Measurements from ENCODE around the gene EEPD1. TPM values are rescaled to one million over a fixed set of nuclear protein-coding genes. Genes with fewer than 3 reads are reported as not detected.

EEPD1 gene
- total and polyA plus RNA-seq, 5 experiments from 2014 or later = 0.86 to 6.3 (median 3.6) TPM

DNA sequence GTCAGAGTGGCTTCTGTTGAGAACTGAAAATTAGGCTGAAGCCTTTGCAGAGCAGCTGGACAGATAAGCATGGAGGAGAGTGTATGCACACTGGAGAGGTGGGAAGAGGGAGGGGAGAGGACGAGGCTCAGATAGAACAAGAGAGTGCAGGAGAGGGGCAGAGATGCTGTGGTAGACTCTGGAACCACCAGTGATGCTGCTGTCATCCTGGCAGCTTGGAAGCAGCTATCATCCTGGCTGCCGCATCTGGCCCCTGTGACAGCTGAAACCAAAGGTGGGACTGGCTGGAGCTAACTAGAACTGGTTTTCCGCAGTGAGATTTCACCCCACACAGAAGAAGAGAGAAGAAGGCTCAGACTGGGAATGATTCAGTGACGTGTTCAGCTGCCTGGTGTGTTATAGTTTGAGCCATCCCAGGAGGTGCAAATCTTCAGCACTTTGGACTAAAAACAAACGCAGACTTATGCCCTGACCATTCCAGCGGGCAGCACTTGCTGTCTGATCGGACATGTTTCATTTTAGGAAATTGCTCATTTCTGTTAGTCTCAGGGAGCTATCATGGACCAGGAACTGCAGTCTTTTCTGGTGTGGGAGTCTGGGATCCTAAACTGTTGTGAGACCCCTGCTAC lies 38.4 kb downstream of the EEPD1 start:
- Mint-ChIP-seq H3K27ac (no peak overlapping the region), H3K4me3 (no peak overlapping the region), H3K9me3 (peaks cover 0 to 9% (median 0%) of the 10 kb centered on the region in 9 donors), H3K4me1 (peaks cover 0 to 7% (median 1%) of the 10 kb centered on the region in 4 donors), H3K36me3 (no peaks in the 10 kb centered on the region), H3K27me3 (no peaks in the 10 kb centered on the region)
- ATAC-seq = no peak
- DNase-seq = no peak
- POLR2A ChIA-PET = no interaction called here

DNA sequence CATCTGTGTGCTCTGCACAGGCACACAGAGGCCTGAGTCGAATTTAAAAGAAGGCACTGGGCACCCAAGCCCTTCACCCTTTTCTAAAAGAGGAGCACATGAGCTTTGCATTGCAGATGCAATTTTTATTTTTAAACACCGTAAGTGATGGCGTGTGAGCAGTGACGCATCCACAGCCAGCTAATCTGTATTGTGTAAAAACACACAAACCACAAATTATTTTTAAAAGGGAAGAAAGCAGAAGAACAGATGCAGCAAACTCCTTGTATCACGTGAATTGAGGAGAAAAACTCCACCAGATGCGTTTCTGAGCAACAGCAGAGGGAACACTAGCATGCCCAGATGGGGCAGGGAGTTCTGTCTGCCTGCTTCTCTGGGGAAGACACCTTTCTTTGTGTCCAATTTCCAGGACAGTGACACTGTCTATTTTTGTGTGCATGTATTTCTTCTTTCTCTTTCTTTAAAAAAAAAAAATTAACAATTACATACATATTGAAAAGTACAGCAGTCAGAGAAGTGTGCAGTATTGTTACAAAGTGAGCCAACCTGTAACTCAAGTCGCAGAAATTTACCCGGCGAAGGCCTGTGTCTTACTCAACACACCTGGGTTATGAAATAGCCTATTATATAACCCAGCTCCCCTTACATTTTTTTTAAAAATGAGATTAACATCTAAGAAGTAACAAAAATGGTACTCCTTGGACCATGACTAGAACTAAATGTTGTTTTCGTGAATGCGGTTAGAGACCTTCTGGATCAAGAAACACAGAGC lies 39.2 kb downstream of the EEPD1 start:
- no peak overlapping the region for H3K4me3 Mint-ChIP-seq
- no peaks in the 10 kb centered on the region for H3K36me3 Mint-ChIP-seq
- POLR2A ChIA-PET = no interaction called here
- ATAC-seq = no peak
- peaks cover 0 to 10% (median 0%) of the 10 kb centered on the region in 9 donors for H3K9me3 Mint-ChIP-seq
- H3K27ac Mint-ChIP-seq = no peak overlapping the region
- peaks cover 0 to 7% (median 1%) of the 10 kb centered on the region in 4 donors for H3K4me1 Mint-ChIP-seq
- DNase-seq = no peak
- no peaks in the 10 kb centered on the region for H3K27me3 Mint-ChIP-seq

DNA sequence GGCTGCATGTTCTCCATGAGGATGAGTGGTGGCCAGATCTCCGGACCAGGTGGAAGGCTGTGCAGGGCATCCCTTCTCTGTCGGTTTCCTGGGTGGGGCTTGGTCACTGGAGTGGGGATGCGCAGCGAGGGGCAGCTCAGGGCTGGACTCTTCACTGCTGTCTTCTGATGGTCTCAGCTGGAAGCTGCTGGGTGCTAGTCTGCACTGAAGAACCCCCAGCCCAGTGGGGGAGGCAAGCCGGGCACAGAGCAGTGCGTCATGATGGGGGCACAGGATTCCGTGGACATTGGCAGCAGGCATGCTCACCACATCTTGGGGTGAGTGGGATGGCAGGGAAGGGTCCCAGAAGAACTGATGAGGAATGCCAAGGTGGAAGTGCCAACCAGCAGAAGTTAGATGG lies 39.8 kb downstream of the EEPD1 start:
- Mint-ChIP-seq H3K36me3 (no peaks in the 10 kb centered on the region), H3K4me1 (peaks cover 0 to 7% (median 0%) of the 10 kb centered on the region in 4 donors), H3K27ac (no peak overlapping the region), H3K4me3 (no peak overlapping the region), H3K9me3 (peaks cover 0 to 10% (median 0%) of the 10 kb centered on the region in 9 donors), H3K27me3 (no peaks in the 10 kb centered on the region)
- no peak for ATAC-seq
- DNase-seq = no peak
- POLR2A ChIA-PET = no interaction called here

DNA sequence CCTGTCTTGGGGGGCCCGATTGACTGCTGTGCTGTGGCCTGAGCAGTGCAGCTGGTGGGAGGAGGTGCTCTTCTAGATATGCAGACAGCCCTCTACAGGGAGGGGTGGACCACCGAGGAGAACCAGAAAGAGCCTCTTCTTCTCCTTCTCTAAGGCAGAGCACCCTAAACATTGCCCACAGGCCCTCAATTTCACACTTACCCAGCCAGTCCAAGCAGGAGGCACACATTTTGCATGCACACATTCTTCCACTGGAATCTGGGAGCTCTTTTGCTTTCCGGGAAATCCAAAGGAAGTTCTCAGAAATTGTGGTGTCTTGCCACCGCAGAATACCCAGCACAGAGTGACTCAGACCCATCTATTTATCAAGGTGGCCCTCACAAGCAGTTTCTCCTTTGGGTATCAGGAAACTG lies 45.8 kb downstream of the EEPD1 start:
- POLR2A ChIA-PET = interaction anchor here (0.7 kb wide), 1 partner anchor 21 kb away, joined by 5 read pairs; no protein-coding TSS in a partner anchor
- no peak overlapping the region for H3K4me3 Mint-ChIP-seq
- H3K27me3 Mint-ChIP-seq = no peaks in the 10 kb centered on the region
- peaks cover 2 to 19% (median 14%) of the 10 kb centered on the region in 4 donors for H3K4me1 Mint-ChIP-seq
- ATAC-seq (no peak), DNase-seq (no peak)
- H3K27ac Mint-ChIP-seq = no peak overlapping the region
- H3K36me3 Mint-ChIP-seq = no peaks in the 10 kb centered on the region
- peaks cover 0 to 10% (median 0%) of the 10 kb centered on the region in 9 donors for H3K9me3 Mint-ChIP-seq

DNA sequence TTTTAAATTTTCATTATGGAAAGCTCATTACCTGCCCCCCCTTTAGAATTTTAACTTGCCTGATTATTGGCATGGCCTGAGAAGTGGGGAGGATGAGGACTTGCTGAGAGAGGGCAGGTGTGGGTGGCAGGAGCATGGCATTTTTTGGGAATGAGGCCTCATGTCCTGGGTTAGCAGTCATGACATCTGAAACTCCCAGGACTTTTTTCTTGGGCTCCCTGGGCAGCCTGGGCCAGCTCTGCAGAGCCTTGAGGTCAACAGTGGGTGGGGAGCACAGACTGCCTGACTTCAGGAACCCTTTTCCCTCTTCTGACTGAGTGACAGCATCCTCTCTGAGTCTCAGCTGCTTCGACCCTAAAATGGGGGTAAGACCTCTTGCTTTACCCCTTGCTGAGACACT lies 46.3 kb downstream of the EEPD1 start:
- Mint-ChIP-seq H3K27ac (no peak overlapping the region), H3K36me3 (no peaks in the 10 kb centered on the region), H3K4me3 (no peak overlapping the region), H3K4me1 (peaks cover 2 to 19% (median 15%) of the 10 kb centered on the region in 4 donors), H3K27me3 (no peaks in the 10 kb centered on the region), H3K9me3 (peaks cover 0 to 10% (median 0%) of the 10 kb centered on the region in 9 donors)
- POLR2A ChIA-PET = no interaction called here
- no peak for DNase-seq
- ATAC-seq = no peak

DNA sequence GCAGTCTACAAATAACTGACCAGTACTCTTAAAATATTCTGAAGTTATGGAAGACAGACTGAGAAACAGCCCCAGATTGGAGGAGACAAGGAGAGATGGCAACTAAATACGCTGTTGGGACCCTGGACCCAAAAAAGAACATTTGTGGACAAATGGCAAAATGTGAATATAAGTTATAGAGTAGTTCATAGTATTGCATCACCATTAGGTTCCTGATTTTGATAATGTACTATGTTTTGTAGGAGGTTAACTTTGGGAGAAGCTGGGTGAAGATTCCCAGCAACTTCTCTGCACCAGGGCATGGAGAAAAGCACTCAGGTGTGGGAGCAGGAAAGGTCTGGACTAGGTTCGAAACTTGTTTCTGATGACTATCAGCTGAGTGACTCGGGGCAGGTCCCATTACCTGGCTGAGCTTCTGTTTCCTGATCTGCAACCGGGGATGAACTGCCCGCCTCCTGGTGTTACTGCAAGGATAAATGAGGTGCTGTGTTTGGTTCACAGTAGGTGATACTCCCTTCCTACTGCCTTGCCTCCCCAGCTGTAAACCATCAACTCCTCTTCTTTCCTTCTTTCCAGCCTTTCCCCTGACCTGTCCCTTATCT lies 48.2 kb downstream of the EEPD1 start:
- Mint-ChIP-seq H3K36me3 (no peaks in the 10 kb centered on the region), H3K4me1 (peaks cover 2 to 19% (median 15%) of the 10 kb centered on the region in 4 donors), H3K27me3 (no peaks in the 10 kb centered on the region), H3K9me3 (peaks cover 0 to 2% (median 0%) of the 10 kb centered on the region in 9 donors), H3K4me3 (no peak overlapping the region), H3K27ac (peak overlapping the region in 3 of 10 donors; percentile 18 to 68 (median 59))
- POLR2A ChIA-PET = no interaction called here
- DNase-seq (no peak), ATAC-seq (no peak)

DNA sequence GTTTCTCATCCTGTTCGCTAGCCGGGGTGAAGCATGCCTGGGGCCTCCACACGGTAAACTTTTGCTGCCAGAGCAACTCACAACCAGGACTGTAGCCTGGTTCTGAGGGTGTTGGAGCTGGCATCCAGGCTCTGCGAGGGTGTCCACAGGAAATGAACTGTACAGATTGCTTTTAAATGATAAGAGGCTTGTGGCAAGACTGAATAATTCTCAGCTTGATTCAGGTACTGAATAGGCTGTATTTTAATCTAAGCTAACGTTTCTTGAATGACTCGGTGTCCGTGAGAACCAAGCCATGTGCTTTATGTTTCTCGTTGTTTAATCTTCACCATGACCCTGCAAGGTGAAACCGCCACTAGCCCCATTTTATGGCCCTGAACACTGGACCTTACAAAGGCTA lies 49.3 kb downstream of the EEPD1 start:
- peaks cover 6 to 22% (median 19%) of the 10 kb centered on the region in 4 donors for H3K4me1 Mint-ChIP-seq
- H3K36me3 Mint-ChIP-seq = no peaks in the 10 kb centered on the region
- POLR2A ChIA-PET = no interaction called here
- ATAC-seq = peak in 1 of 2 donors; percentile 14
- no peak for DNase-seq
- H3K9me3 Mint-ChIP-seq = no peaks in the 10 kb centered on the region
- H3K27ac Mint-ChIP-seq = peak overlapping the region in 3 of 10 donors; percentile 34 to 73 (median 62)
- no peak overlapping the region for H3K4me3 Mint-ChIP-seq
- peaks cover 0 to 4% (median 0%) of the 10 kb centered on the region in 5 donors for H3K27me3 Mint-ChIP-seq

DNA sequence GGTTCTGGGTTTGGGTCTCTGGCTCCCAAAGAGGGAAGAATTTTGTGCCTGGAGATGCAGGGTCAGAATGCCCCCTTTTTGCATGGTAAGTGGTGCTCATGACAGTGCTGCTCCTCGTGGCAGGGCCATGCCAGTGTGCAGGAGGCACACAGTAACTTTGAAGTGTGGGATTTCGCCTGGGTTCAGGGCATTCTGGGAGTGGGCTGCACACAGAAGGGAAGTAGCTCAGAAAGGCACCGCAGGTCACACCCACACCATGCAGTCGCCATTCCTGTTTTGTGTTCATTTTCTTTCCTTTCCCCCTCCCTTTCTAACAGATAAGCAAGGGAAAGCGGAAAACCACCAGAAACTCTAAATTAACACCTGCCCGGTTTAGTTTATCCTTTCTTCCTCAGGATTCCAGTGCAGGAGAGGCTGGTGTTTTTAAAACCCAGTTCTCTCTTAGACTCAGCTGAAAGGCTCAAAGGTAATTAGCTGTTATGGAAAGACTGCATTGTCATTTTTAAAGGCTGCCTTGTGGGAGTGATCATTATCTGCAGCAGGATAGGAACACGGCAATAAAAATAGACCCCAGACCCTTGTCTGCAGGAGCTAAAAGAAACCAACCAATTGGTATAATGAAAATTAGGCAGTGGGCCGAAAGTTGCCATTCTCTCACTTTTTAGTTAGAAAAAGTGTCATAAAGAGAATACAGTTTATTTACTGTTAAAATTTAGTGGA lies 50.2 kb downstream of the EEPD1 start:
- Mint-ChIP-seq H3K36me3 (no peaks in the 10 kb centered on the region), H3K27ac (peak overlapping the region in 1 of 10 donors; percentile 21), H3K4me3 (peak overlapping the region in 1 of 10 donors; percentile 32), H3K9me3 (no peaks in the 10 kb centered on the region), H3K27me3 (peaks cover 0 to 4% (median 0%) of the 10 kb centered on the region in 5 donors), H3K4me1 (peaks cover 7 to 30% (median 26%) of the 10 kb centered on the region in 4 donors)
- DNase-seq (no peak), ATAC-seq (no peak)
- POLR2A ChIA-PET = no interaction called here

DNA sequence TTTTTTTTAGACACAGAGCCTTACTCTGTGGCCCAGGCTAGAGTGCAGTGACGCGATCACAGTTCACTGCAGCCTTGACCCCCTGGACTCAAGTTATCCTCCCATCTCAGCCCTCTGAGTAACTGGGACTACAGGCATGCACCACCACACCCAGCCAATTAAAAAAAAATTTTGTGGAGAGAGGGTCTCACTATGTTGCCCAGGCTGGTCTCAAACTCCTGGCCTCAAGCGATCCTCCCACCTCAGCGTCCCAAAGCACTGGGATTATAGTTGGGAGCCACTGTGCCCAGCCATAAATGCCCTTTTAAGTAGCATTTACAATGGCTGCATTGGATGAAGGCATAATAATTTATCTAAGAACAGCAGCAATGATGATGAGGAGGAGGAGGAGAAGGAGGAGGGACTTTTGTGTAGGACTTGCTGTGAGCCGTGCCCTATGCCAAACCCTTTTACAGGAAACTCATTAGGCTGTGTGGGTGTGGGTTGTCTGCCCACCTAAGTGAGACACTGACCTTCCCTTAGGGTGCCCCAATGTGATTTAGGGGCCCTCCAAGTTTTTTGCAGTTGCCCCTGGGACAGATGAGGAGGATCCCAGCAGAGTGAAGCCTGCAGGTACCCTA lies 51.1 kb downstream of the EEPD1 start:
- Mint-ChIP-seq H3K9me3 (no peaks in the 10 kb centered on the region), H3K36me3 (no peaks in the 10 kb centered on the region), H3K27me3 (peaks cover 0 to 4% (median 0%) of the 10 kb centered on the region in 5 donors), H3K4me3 (no peak overlapping the region), H3K4me1 (peaks cover 10 to 38% (median 34%) of the 10 kb centered on the region in 4 donors), H3K27ac (no peak overlapping the region)
- POLR2A ChIA-PET = no interaction called here
- ATAC-seq = no peak
- no peak for DNase-seq

DNA sequence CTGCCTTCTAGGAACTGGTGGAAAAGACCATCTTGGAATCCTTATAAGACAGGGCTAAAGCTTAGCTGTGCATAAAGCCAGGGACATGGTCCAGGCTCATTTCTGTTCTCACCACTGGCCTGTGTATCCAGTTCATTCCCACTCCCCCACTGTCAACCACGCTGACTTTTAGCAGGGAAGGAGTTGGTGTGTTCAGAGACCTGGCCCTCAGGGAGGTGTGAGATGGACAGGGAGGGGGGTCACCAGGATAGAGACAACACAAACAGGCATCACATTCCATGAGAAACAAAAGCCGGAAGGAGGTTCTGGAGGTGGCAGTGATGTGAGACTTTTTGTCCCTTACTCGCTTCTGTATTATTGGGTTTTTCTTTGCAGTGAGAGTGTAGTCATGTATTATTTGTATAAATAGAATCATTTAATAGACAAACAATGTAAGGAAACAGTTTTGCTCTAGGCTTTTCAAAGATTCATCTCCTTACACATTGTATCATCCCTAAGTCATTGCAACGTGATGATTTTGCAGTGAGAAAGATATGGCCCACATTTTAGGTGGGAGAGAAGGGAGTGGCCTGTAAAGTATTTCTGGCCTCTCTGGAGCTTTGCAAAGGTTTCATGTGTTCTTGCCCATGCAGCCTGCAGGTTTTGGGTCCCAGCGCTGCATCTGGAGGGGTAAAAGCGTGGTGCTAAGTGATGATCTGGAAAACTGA lies 52.0 kb downstream of the EEPD1 start:
- Mint-ChIP-seq H3K27ac (no peak overlapping the region), H3K36me3 (no peaks in the 10 kb centered on the region), H3K27me3 (peaks cover 0 to 4% (median 0%) of the 10 kb centered on the region in 5 donors), H3K4me1 (peaks cover 17 to 47% (median 42%) of the 10 kb centered on the region in 4 donors), H3K9me3 (no peaks in the 10 kb centered on the region), H3K4me3 (no peak overlapping the region)
- POLR2A ChIA-PET = no interaction called here
- ATAC-seq (no peak), DNase-seq (no peak)

DNA sequence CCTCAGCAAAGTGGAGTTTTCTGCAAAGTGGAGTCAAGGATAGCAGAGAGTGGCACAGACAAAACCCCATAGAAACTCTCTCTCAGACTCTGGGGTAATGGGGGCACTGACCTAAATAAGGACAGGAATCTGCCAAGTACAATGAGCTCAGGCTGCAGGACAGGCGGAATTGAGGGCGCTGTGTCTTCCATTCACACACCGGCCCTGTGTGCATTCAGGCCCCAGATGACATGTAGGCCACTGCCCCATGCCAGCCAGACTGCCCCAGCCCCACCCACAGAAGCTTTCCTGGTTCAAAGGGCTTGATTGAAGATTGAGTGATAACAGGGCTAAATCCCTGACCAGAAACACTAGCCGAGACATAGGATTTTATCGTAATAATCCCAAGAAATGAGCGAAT lies 52.7 kb downstream of the EEPD1 start:
- Mint-ChIP-seq H3K4me1 (peaks cover 20 to 51% (median 44%) of the 10 kb centered on the region in 4 donors), H3K27me3 (peaks cover 0 to 8% (median 0%) of the 10 kb centered on the region in 5 donors), H3K36me3 (no peaks in the 10 kb centered on the region), H3K9me3 (no peaks in the 10 kb centered on the region), H3K4me3 (no peak overlapping the region), H3K27ac (no peak overlapping the region)
- ATAC-seq (no peak), DNase-seq (no peak)
- POLR2A ChIA-PET = no interaction called here

Data from naive thymus-derived CD8-positive, alpha-beta T cell (primary cell).